Activated CD8-positive, alpha-beta memory T cell treated with anti-CD3 and anti-CD28 coated beads, Interleukin-2, amount 50 U/mL, for 24 hours (primary cell): ENCODE measurements around the gene GRIK1.

Experiments
- DNase-seq: peaks from one replicate; pipeline ENCODE4 v3.0.0-alpha.2; 2020; ENCODE audit errors: extremely low read depth

GRIK1 gene

DNA sequence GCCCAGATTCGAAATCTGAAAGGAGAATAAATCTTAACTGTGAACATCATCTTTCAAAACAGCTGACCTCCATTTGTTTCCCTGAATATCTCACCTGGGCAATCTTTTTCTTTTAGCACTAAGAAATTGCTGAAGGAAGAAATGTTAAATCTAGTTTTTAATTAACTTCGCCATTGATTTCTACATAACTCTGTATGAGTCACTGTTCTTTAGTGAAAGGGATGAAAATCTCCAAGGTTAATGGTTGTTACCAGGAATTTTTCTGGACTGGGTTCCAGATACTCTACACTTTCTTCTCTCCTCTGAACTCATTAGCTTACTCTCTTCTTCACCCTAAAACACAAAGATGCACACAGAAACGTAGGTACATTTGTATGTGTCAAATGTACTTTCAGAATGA, 405.3 kb downstream of the GRIK1 start:
- DNase-seq = no peak

DNA sequence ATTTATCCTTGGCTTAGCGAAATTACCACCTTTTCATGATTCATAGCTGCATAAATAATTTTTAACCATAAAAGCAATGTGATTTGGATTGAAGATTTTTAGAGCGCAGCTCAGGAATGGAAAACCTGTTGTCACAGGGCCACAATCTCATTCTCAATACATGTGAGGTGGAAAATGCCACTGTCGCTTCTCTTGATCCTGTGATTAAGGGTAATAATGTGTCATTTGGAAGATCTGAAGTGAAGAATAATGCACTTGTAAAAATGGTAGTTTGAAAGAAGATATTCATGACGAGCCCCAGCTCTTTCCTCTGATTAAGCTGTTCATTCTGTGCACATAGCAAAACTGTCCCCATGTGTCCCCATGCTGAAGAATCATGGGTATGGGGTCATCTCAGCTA, 410.7 kb downstream of the GRIK1 start:
- DNase-seq = no peak

DNA sequence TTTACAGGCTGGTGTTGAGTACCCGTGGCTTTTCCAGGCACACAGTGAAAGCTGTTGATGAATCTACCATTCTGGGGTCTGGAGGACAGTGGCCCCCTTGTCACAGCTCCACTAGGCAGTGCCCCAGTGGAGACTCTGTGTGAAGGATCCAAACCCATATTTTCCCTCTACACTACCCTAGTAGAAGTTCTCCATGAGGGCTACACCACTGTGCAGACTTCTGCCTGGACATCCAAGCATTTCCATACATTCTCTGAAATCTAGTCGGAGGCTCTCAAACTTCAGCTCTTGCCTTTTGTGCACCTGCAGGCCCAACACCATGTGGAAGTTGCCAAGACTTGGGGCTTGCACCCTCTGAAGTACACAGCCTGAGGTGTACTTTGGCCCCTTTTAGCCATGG, 413.3 kb downstream of the GRIK1 start:
- DNase-seq = no peak

DNA sequence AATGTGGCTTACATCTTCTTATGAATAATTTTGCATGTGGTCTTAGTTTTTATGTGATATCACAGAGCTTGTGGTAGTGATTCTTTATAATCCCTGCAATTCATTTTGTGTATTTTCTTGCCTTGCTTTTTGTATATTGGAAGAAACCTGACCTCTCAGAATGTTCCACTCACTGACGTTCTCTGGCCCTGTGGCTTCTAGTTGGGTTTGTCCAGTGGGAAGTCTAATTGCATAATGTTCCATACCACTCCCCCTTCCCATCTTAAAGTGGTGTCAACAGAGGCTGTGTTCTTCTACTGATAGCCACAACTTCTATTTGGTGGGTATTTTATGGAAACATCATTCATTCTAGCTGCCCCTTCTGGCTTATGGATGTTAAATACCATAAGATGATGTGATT, 415.7 kb downstream of the GRIK1 start:
- DNase-seq = no peak

DNA sequence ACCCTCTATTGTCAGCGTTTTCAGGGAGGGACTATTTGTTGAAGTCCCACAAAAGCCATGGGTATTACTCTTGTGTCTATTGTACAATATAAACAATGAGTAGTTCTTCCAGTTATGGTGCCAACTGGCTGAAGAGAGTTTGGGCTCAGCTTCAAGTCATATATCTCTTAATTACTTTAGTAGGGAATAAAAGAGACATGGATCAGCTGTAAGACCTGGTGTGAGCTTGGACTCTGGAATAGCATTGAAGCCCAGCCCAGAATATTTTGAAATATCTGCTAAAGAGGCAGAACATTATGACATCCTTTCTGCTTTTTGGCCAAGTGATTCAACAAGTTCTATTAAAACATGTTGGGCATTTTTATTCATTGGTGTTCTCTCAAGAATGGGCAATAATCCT, 416.1 kb downstream of the GRIK1 start:
- DNase-seq = no peak

DNA sequence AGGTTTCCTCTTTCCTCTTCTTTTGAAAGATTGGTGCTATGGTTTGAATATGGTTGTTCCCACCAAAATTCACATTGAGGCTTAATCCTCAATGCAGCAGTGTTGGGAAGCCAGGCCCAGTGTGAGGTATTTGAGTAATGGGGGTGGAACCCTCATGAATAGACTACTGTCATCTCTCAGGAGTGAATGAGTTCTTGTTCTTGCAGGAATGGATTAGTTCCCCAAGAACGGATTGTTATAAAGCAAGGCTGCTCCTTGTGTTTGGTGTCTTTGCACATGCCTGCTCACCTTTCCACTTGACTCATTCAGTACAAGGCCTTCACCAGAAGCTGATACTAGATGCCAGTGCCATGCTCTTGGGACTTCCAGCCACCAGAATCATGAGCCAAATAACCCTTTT, 417.9 kb downstream of the GRIK1 start:
- no peak for DNase-seq

DNA sequence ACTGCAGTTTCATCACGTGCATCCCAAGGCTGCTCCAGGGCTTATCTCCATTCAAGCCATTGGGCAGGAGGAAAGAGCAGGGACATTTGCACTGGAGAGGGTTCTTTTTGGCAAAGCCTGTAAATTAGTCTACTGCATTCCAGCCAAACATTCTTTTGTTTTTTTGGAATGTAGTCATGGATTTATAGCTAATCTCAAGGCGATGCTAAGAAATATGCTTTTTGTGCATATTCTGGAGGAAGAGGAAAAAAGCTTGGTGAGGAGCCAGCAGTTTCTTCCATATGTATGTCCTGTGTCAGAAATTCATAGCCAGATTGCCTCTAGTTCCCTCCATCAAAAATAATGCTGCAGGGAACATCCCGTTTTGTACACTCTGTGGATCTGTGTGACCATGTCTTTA, 419.6 kb downstream of the GRIK1 start:
- no peak for DNase-seq

DNA sequence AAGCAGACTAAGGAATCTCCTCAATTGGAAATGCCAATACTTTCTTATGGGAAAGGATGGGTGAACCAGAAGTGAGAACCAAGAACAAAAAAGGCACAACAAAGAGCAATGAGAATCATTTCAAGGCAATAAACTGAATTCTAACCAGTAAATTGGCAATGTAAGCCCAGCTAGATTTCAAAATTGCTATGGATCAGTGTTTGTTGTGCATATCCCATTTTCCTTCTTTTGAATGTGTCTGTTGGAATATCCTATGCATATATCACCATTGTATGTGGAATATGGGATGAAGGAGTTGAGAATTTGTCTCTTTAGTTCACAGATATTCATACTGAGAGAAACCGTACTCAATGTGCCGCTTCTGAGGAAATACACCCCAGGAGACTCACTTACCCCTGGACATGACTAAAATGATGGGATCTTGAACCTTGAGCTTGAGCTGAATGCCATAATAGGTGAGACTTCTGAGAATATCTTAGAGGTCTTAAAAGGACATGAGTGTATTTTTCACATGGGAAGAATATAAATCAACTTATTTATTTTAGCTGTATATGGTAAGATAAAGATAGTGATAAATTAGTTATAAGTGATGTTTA, 425.0 kb downstream of the GRIK1 start:
- DNase-seq = no peak

DNA sequence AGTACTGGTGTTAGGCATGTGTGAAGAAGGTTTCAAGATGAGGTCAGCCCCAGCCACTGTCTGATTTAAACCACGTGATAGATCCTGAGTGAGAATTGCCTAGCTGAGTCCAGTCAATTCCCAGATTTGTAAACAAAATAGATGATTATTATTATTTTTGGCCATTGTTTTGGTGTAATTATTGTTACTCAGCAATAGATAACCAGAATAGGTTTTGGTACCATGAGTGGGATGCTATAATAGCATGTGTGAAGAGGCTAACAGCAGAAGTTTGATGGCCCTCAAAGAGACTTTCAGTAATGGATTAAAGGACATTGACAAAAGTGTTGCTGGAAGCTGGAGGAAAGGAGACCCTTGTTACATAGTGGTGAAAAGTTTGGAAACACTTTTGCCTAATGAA, 426.3 kb downstream of the GRIK1 start:
- no peak for DNase-seq

DNA sequence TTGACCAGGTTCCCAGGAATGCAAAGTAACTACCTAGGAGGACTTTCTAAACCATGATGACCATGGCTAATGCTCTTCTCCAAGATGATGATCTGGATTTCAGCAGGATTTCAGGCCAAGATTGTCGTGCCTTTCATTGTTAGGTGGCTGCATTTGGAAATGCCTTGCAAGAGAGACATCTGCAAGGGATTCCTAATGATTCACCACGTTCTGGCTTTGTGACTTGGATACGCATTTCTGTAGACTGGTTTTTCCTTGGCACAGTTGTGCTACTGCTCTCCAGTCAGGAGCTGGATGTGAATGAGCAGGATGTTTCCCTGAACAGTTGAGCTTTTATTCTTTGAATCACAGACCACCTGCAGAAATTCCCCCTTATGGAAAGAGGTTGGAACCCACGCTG, 428.7 kb downstream of the GRIK1 start:
- no peak for DNase-seq

DNA sequence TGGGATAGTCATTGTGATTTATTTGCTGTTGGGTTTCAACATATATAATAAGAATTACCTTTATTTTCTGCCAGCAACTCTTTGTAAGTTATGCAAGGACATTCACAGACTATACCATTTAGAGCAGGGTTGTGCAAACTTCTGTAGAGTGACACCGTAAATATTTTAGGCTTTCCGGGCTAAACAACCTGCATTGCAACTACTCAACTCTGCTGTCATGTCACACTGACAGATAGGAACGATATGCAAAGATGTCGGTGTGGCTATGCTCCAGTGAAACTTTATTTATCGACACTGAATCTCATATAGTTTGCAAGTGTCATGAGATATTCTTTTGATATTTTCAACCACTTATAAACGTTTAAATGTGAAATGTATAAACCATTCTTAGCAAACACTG, 430.7 kb downstream of the GRIK1 start:
- no peak for DNase-seq

DNA sequence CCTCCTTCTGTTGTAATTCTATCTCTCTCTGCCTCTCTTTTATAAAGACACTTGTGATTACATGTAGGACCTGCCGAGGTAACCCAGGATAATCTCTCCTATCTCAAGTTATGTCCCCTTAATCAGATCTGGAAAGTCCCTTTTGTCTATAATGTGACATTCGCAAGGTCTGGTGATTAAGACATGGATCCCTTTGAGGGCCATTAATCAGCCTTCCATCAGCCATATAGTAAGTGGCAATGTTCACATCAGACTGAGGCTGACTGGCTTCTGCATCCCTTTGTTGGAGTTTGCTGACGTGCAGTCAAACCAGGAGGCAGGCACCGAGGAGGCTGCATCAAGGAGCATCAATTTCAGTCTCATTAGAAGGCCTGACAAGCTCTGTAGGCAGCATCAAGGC, 431.5 kb downstream of the GRIK1 start:
- no peak for DNase-seq

DNA sequence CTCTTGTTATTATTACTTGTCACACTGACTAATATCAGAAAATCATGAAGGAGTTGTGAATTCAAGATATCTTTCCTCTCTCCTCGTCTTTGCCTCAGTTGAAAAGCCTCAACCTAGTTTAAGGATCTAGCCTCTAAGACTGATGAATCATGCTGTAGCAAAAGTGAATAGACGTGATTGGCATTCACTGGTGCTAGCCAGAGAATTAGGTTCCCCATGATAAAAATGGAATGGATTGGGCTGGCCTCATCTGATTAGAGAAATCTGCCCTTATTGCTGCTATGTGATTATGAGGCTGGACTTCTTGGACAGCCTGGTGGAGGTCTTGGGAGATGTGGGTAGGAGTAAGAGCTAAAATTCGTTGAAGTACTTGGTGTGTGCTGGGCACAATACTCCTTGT, 432.8 kb downstream of the GRIK1 start:
- DNase-seq = no peak

DNA sequence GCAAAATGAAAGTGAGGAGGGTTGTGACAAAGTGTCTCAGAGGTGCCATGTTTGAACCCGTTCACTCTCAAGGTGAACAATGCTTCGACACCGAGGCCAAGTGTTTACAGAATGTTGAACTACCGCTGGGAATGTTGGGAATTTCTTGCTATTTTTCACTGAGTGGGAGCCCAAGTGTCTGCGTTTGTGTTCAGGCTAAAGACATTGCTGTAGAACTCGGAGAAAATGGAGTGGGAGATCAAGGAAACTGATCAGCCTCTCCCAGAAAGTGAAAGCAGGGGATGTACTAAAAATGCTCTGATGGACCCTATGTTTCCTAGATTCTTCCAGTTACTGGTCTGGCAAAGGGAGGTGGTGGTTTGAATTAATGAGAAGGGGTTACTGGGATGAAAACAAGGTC, 433.6 kb downstream of the GRIK1 start:
- no peak for DNase-seq

DNA sequence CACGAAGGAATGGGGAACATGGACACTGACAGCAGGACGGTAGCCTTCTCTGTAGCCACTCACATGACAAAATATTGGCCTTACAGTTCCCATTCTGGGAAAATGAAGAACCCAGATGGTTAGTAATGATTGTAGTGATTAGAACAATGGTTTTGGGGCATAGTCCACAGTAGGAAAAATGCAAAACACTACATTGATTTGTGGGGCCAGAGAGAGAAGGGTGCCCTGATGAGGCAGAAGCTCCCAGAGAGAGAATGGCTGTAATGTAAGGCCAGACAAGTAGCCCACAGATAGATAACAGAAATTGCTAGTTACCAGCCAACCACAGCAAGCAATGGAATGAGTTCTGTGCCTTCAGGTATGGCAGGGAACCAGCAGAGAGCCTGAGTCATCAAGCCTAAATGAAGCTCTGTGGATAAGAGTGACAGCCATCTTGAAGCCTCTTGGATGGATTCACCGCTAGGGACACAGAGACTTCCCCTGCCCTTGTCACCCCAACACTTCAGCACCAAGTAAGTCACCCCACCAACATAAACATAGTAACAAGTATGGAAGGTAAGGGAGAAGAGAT, 435.0 kb downstream of the GRIK1 start:
- no peak for DNase-seq

DNA sequence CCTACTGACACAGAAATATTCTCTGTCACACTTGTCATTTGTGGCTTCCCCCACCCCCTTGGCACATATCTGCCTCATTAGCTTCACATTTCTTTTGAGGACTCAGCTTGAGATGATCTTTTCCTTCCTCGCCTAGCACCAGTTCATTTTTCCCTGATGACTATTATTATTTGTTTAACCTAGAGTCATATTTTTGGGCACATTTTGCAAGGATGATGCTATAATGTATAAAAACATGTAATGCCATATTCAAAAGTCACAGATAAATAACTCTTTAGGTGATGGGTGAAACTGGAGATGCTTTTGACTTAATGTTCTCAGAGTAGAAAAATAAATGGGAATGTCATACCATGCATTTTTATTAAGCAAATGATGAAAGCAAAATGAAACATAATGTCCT, 438.3 kb downstream of the GRIK1 start:
- no peak for DNase-seq

DNA sequence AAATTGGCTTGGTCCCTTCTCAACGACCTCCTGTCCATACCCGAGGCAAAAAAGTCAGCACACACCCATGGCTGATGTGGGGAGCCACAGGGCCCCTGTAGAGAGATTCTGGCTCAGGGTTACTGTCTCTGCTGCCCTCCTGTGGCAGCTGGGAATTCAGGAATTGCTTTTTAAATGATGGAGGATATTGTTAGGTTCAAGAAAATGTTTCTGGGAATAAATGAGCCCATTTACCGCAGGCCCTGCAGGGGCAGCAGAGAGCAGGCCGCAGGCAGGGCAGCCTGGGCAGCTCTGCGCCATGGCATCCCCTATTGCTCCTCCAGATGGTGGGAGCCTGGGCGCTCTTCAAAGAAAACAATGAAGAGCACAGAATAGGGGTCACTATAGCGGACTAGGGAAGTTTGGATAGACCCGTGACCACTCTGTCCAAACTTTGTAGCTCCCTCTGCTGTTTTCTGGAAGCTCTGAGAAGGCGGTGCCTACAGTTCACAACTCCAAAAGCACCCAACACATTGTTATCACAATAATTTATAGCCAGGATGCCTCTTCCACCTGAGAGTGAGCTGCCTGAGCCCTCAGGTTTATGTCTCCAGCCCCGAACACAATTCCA, 440.0 kb downstream of the GRIK1 start:
- DNase-seq = no peak

DNA sequence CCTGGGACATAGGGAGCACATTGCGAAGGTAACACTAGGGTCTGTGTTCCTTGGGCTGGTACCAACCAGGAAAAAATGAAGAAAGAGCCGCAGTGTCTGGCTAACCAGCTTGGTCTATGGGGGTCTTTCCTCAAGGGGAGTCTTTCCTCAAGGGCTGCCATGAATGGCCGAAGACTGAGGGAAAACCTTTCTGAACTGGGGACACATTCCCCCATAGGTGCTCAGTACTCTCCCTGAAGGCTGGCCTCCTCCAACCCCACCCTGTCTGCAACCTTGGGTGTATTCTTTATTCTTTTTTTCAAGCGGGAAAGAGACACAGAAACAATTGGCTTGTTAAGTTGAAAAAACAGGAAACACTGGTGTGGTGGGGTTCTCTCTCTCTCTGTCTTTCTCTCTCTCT, 440.6 kb downstream of the GRIK1 start:
- no peak for DNase-seq

DNA sequence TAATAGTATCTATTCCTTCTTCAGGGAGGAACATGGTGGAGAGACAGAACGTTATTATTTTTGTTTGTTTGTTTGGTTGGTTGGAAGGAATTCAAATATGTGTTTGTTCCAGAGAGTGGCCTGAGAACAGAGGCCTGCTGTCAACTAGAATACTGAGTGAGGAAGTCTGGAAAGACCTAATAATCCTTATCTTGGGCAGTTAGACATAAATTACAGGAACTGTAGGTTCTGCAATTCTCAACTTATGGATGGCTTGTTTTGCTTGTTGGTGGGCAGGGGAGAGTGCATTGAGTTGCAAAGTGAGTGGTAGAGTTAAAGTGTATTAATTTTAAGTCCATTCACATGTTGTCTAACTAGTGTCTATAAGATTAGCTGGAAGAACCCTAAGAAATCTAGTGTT, 443.5 kb downstream of the GRIK1 start:
- DNase-seq = no peak

DNA sequence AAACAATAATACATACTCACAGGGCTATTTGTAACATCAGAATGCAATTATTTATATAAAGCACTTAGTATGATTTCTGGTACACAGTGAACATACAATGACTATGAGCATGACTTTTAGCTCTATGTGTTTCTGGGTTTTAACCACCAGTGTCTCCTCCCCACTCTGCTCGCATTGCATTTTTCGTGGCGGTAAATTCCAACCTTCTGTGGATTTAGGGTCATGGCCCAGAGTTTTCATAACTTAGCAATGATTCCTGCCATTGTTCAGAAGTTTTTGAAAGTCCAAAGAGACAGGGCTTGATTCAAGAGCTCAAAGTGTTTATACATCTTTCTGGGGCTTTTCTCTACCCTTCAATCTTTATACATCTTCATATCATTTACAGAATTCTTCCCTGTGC, 449.8 kb downstream of the GRIK1 start:
- DNase-seq = no peak

DNA sequence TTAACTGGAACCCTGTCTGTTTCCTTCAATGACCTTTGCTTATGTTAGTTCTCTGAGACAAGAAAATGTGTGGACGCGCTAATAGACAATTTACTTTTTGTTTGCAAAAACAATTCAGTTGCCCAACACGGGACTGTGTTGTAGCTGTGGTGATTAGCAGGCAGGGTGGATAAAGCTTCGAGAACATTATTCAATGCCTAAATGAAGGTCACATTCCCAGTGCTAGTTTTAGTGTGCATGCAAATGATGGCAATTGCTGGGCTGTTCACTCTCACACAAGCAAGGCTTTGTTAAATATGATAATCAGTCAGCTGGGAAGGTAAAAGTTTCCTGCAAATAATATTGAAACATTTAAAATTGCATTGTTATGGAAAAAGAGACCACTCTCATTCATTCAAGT, 452.6 kb downstream of the GRIK1 start:
- no peak for DNase-seq
